K562 (cell line): ENCODE measurements around the gene ACTL8. TPM values are rescaled to one million over a fixed set of nuclear protein-coding genes. Genes with fewer than 3 reads are reported as not detected.

Experiments
- ATAC-seq: fragments of 200-7000 bp; cut with Tn5 transposase; 3 replicates; pipeline ENCODE4 v1.9.1; 2020; ENCODE audit warnings: moderate library complexity
- BruUV-seq: library from RNA; stranded (reverse); fragments of 400-500 nt; replicated peaks from 2 replicates; lab custom pipeline; 2021; lab: Mats Ljungman, UMichigan
- CTCF ChIA-PET: fragments of 300-600 bp; formaldehyde crosslinking; extraction: SDS; loops from one replicate; lab custom pipeline; 2021; ENCODE audit warnings: low intra/inter-chr PET ratio; lab: Yijun Ruan, JAX
- POLR2A ChIA-PET: fragments of 300-600, 350-650 bp; sonication (Branson Sonifier 250); formaldehyde crosslinking; extraction: SDS; loops from one replicate; lab custom pipeline; 2021; ENCODE audit warnings: antibody characterized with exemption, inconsistent platforms; lab: Yijun Ruan, JAX
- DNase-seq, 4 experiments: peaks; one replicate each; pipeline versions ENCODE4 v3.0.0 to v3.0.0-alpha.2; 2011 to 2018; ENCODE audit warnings: low spot score in 3 of 4, mixed read lengths in 3 of 4; ENCODE audit errors: extremely low read depth in 1 of 4
- FAIRE-seq: peaks from 2 replicates; lab custom pipeline; 2011; peaks lifted over from hg19 to GRCh38; lab: Jason Lieb, UNC
- H2AFZ ChIP-seq: 2 replicates; pipeline ENCODE4 v1.6.0; 2011; ENCODE audit warnings: low read depth, low read length, control low read depth, inconsistent platforms
- H3K27ac ChIP-seq: fragments of 200-600 bp; 3 replicates; pipeline ENCODE4 v1.8.0; 2011; ENCODE audit warnings: low read depth, mild to moderate bottlenecking, control low read depth, inconsistent platforms, low read length, moderate library complexity, mixed read lengths; ENCODE audit errors: extremely low read depth
- H3K27me3 ChIP-seq, 2 experiments: fragments of 300-600 bp in 1 of 2; 2 replicates in 1 of 2; 3 replicates in 1 of 2; pipeline versions ENCODE4 v1.6.0 to v1.8.0; 2011; ENCODE audit warnings: inconsistent platforms in 2 of 2, low read length in 2 of 2, mild to moderate bottlenecking in 1 of 2, mixed read lengths in 1 of 2, moderate library complexity in 1 of 2; ENCODE audit not compliant: control insufficient read depth in 2 of 2, insufficient read depth in 2 of 2
- H3K36me3 ChIP-seq: fragments of 300-600 bp; 3 replicates; pipeline ENCODE4 v1.8.0; 2011; ENCODE audit warnings: mild to moderate bottlenecking, low read length, inconsistent platforms; ENCODE audit not compliant: control insufficient read depth, insufficient read depth
- H3K4me1 ChIP-seq, 2 experiments: fragments of 200-600 bp in 1 of 2; replicated peaks in 1 of 2; 2 replicates in 1 of 2; 3 replicates in 1 of 2; pipeline versions ENCODE4 v1.5.1 to v1.8.0; 2011; ENCODE audit warnings: inconsistent platforms in 2 of 2, low read length in 2 of 2, mild to moderate bottlenecking in 1 of 2, mixed read lengths in 1 of 2, moderate library complexity in 1 of 2; ENCODE audit not compliant: control insufficient read depth in 2 of 2, insufficient read depth in 2 of 2
- H3K4me2 ChIP-seq: 2 replicates; pipeline ENCODE4 v1.6.1; 2011; ENCODE audit warnings: low read length, control low read depth, inconsistent platforms, mixed read lengths; ENCODE audit not compliant: insufficient read depth
- H3K4me3 ChIP-seq: fragments of 200-600 bp; sonication (generic), shearing (Covaris generic); 2 replicates; pipeline ENCODE4 v1.5.1; 2016; ENCODE audit warnings: control low read depth, inconsistent platforms
- H3K79me2 ChIP-seq: fragments of 200-600 bp; 3 replicates; pipeline ENCODE4 v1.8.0; 2011; ENCODE audit warnings: low read length, inconsistent platforms; ENCODE audit not compliant: control insufficient read depth, insufficient read depth
- H3K9ac ChIP-seq, 2 experiments: 2 replicates each; pipeline versions ENCODE4 v1.6.0 to v1.6.1; 2011; ENCODE audit warnings: low read depth in 2 of 2, low read length in 2 of 2, control low read depth in 1 of 2, inconsistent platforms in 1 of 2, mild to moderate bottlenecking in 1 of 2, mixed read lengths in 1 of 2; ENCODE audit not compliant: insufficient read depth in 1 of 2
- H3K9me1 ChIP-seq: one replicate; pipeline ENCODE4 v1.6.0; 2011; ENCODE audit warnings: inconsistent platforms, mild to moderate bottlenecking, low read length, moderate library complexity; ENCODE audit not compliant: control insufficient read depth, insufficient read depth
- H3K9me3 ChIP-seq: replicated peaks from 2 replicates; pipeline ENCODE4 v1.5.1; 2011; ENCODE audit warnings: low read depth, low read length, inconsistent platforms; ENCODE audit not compliant: control insufficient read depth, insufficient read depth
- H4K20me1 ChIP-seq: replicated peaks from 2 replicates; pipeline ENCODE4 v1.6.1; 2011; ENCODE audit warnings: low read length, inconsistent platforms, mixed read lengths; ENCODE audit not compliant: control insufficient read depth, insufficient read depth
- CHAMP1 ChIP-seq: fragments of 450-650 bp; IDR thresholded peaks from 2 replicates; pipeline ENCODE4 v1.6.1; 2016; ENCODE audit warnings: mild to moderate bottlenecking
- GABPB2 ChIP-seq: fragments of 250-450 bp; sonication (Bioruptor Pico); conservative IDR thresholded peaks from 2 replicates; pipeline ENCODE4 v1.5.1; 2021; ENCODE audit warnings: mild to moderate bottlenecking
- HDAC6 ChIP-seq: IDR thresholded peaks from 2 replicates; pipeline ENCODE4 v1.6.1; 2012; ENCODE audit warnings: low read depth, mild to moderate bottlenecking, control low read depth, inconsistent platforms, low read length, moderate library complexity
- HLTF ChIP-seq: fragments of 450-650 bp; IDR thresholded peaks from 2 replicates; pipeline ENCODE4 v1.6.1; 2016
- KDM2B ChIP-seq: fragments of 250-450 bp; sonication (Bioruptor Pico); IDR thresholded peaks from 2 replicates; pipeline ENCODE4 v1.8.0; 2021; ENCODE audit warnings: mild to moderate bottlenecking, moderate library complexity
- OTX1 ChIP-seq: fragments of 450-650 bp; formaldehyde crosslinking; IDR thresholded peaks from 2 replicates; pipeline ENCODE4 v1.4.0; 2022; ENCODE audit warnings: mild to moderate bottlenecking
- PHF21A ChIP-seq: fragments of 450-650 bp; IDR thresholded peaks from 2 replicates; pipeline ENCODE4 v1.6.1; 2017; ENCODE audit warnings: low read depth, borderline replicate concordance
- SLC30A9 ChIP-seq: fragments of 250-450 bp; sonication (Bioruptor Pico); IDR thresholded peaks from 2 replicates; pipeline ENCODE4 v1.8.0; 2022; ENCODE audit warnings: mild to moderate bottlenecking, moderate library complexity
- SP2 ChIP-seq: IDR thresholded peaks from 2 replicates; pipeline ENCODE4 v1.6.1; 2011; ENCODE audit warnings: mild to moderate bottlenecking, low read depth, low read length, moderate library complexity; ENCODE audit not compliant: poor library complexity, severe bottlenecking; ENCODE audit errors: extremely low read depth
- TBL1XR1 ChIP-seq, 2 experiments: IDR thresholded peaks; 2 replicates each; pipeline ENCODE4 v1.6.1; 2012; ENCODE audit warnings: improper control_type of control experiment in 2 of 2, low read length in 2 of 2, mild to moderate bottlenecking in 1 of 2
- ZBTB17 ChIP-seq: fragments of 450-650 bp; formaldehyde crosslinking; IDR thresholded peaks from 2 replicates; pipeline ENCODE4 v1.4.0; 2020; ENCODE audit warnings: mild to moderate bottlenecking
- ZNF134 ChIP-seq: fragments of 250-450 bp; sonication (Bioruptor Pico); conservative IDR thresholded peaks from 2 replicates; pipeline ENCODE4 v1.4.0; 2020
- ZNF407 ChIP-seq: fragments of 450-650 bp; IDR thresholded peaks from 2 replicates; pipeline ENCODE4 v1.6.1; 2016; ENCODE audit warnings: low read depth
- ZNF764 ChIP-seq: fragments of 250-450 bp; sonication (Bioruptor Pico); IDR thresholded peaks from 2 replicates; pipeline ENCODE4 v1.4.0; 2020; ENCODE audit warnings: low read depth, mild to moderate bottlenecking, moderate library complexity
- WGBS: fragments of 100-300 bp; shearing (Covaris generic); methylation state at CpG from one replicate; pipeline ENCODE4 v1.1.6; 2016; ENCODE audit warnings: low coverage, mixed read lengths; ENCODE audit not compliant: insufficient coverage; ENCODE audit errors: missing lambda C conversion rate; 5-methylcytosine and 5-hydroxymethylcytosine counted together
- in situ Hi-C: fragments of 300-500 bp; cut with MboI; formaldehyde crosslinking; loops from 4 replicates; pipeline ENCODE4 v1.15.0; 2018; ENCODE audit warnings: inconsistent platforms, mixed read lengths
- intact Hi-C: fragments of 100-400 bp; cut with micrococcal nuclease; formaldehyde crosslinking; loops from 2 replicates; pipeline ENCODE4 v1.14.2; 2022
- polyA plus RNA-seq, 8 experiments: library from polyadenylated mRNA; depleted of rRNA in 4 of 8; stranded (reverse) in 5 of 8; unstranded in 3 of 8; fragments of >200 nt; fragmentation: Nextera tagmentation in 2 of 8; fragmentation: Illumina TruSeq in 1 of 8; extraction: Ambion mirVana in 2 of 8; extraction: Trizol in 1 of 8; gene quantifications; 2 replicates each; pipeline versions ENCODE4 v1.2.1 to v1.2.3, GENCODE V29; 2011 to 2014; ENCODE audit warnings: inconsistent platforms in 1 of 8, missing spikeins in 1 of 8
- total RNA-seq, 7 experiments: library from RNA; depleted of rRNA in 6 of 7; stranded (reverse); fragments of >200 nt in 6 of 7; fragmentation: Illumina TruSeq in 2 of 7; extraction: Trizol in 2 of 7; gene quantifications; 2 replicates each; pipeline versions ENCODE4 v1.2.1 to v1.2.3, GENCODE V29; 2011 to 2021; ENCODE audit warnings: low replicate concordance in 1 of 7

ACTL8 gene
- total and polyA plus RNA-seq, 9 of the 15 experiments (the other 6 are each of a cell fraction or from before 2014, with no cell fraction given): 0.30 to 3.3 (median 1.6) TPM

GRCh38 chr1:17841944-17842343, 86.8 kb downstream of the ACTL8 start:
- ChIA-PET CTCF (no interaction called here), POLR2A (interaction anchor here (0.6 kb wide), 1 partner anchor 11 kb away, joined by 3 read pairs; no protein-coding TSS in a partner anchor)
- no peaks in the 10 kb centered on the region for H3K27me3 ChIP-seq
- H4K20me1 ChIP-seq: peaks cover 8% of the 10 kb centered on the region
- DNase-seq: no peak
- no peaks in the 10 kb centered on the region for H3K36me3 ChIP-seq
- H3K9ac ChIP-seq: no peak overlapping the region
- WGBS: 0% methylated on average over 2 of the region's 2 CpGs
- H2AFZ ChIP-seq: no peak overlapping the region
- FAIRE-seq: no peak
- no peaks in the 10 kb centered on the region for H3K79me2 ChIP-seq
- intact Hi-C loops (no loop called here), in situ Hi-C loops (no loop called here)
- H3K4me1 ChIP-seq: no peaks in the 10 kb centered on the region
- H3K4me2 ChIP-seq: no peak overlapping the region
- H3K9me1 ChIP-seq: no peaks in the 10 kb centered on the region
- no peak overlapping the region for H3K4me3 ChIP-seq
- TF ChIP-seq KDM2B (no peak), ZBTB17 (CRISPR knock-in tag) (no peak), ZNF134 (CRISPR knock-in tag) (no peak), PHF21A (no peak), SP2 (no peak), GABPB2 (CRISPR knock-in tag) (no peak), OTX1 (CRISPR knock-in tag) (no peak), ZNF764 (CRISPR knock-in tag) (no peak), CHAMP1 (no peak), SLC30A9 (CRISPR knock-in tag) (no peak), ZNF407 (no peak), HDAC6 (no peak), HLTF (no peak), TBL1XR1 (IDR thresholded peaks at IDR 0.05; ENCODE audit: low read length in 2 of 2) (no peak)
- H3K9me3 ChIP-seq: no peaks in the 10 kb centered on the region
- no peak for ATAC-seq
- no peak overlapping the region for H3K27ac ChIP-seq
- BruUV-seq: no TSS peak
